Endodermal cell (in vitro differentiated cells): ENCODE results near the gene FOXP4. TPM values are rescaled to one million over a fixed set of nuclear protein-coding genes. Genes with fewer than 3 reads are reported as not detected.

Source experiments
- DNase-seq: peaks from one replicate; pipeline ENCODE4 v3.0.0-alpha.2; 2017
- H3K27ac ChIP-seq: 2 replicates; pipeline ENCODE4 v1.5.1; 2013; ENCODE audit warnings: mild to moderate bottlenecking, low read depth, low read length, moderate library complexity
- H3K27me3 ChIP-seq: 2 replicates; pipeline ENCODE4 v1.6.1; 2013; ENCODE audit warnings: mild to moderate bottlenecking, low read length, moderate library complexity; ENCODE audit not compliant: insufficient read depth, control insufficient read depth, poor library complexity, severe bottlenecking
- H3K36me3 ChIP-seq: 2 replicates; pipeline ENCODE4 v1.7.0; 2013; ENCODE audit warnings: mild to moderate bottlenecking, low read length, moderate library complexity; ENCODE audit not compliant: control insufficient read depth, insufficient read depth
- H3K4me1 ChIP-seq: one replicate; pipeline ENCODE4 v1.7.0; 2013; ENCODE audit warnings: low read length; ENCODE audit not compliant: control insufficient read depth, insufficient read depth
- H3K4me3 ChIP-seq: 2 replicates; pipeline ENCODE4 v1.5.1; 2013; ENCODE audit warnings: mild to moderate bottlenecking, low read length, moderate library complexity
- H3K9ac ChIP-seq: 2 replicates; pipeline ENCODE4 v1.6.1; 2013; ENCODE audit warnings: mild to moderate bottlenecking, low read length, moderate library complexity; ENCODE audit not compliant: poor library complexity, severe bottlenecking; ENCODE audit errors: extremely low read depth
- H3K9me3 ChIP-seq: 2 replicates; pipeline ENCODE4 v1.6.1; 2013; ENCODE audit warnings: mild to moderate bottlenecking, low read length, moderate library complexity; ENCODE audit not compliant: control insufficient read depth
- H3K27ac Mint-ChIP-seq: 2 replicates; pipeline ENCODE4 v1.8.0; 2020; ENCODE audit warnings: mixed read lengths
- H3K27me3 Mint-ChIP-seq: 2 replicates; pipeline ENCODE4 v1.8.0; 2021; ENCODE audit warnings: mild to moderate bottlenecking, mixed read lengths; ENCODE audit not compliant: insufficient read depth
- H3K36me3 Mint-ChIP-seq: 2 replicates; pipeline ENCODE4 v1.8.0; 2020; ENCODE audit warnings: low read depth, mixed read lengths
- H3K4me1 Mint-ChIP-seq: 2 replicates; pipeline ENCODE4 v1.8.0; 2020; ENCODE audit warnings: mixed read lengths
- H3K4me3 Mint-ChIP-seq: 2 replicates; pipeline ENCODE4 v1.8.0; 2020; ENCODE audit warnings: mild to moderate bottlenecking, moderate library complexity, mixed read lengths
- H3K9me3 Mint-ChIP-seq: 2 replicates; pipeline ENCODE4 v1.8.0; 2020; ENCODE audit warnings: mild to moderate bottlenecking, mixed read lengths
- WGBS, 2 experiments: methylation state at CpG; one replicate each; pipeline versions ENCODE4 v1.1.5 to v1.1.7; 2013; ENCODE audit warnings: missing lambda C conversion rate in 2 of 2, mixed read lengths in 1 of 2; ENCODE audit not compliant: insufficient coverage in 1 of 2, insufficient read length in 1 of 2; 5-methylcytosine and 5-hydroxymethylcytosine counted together
- total RNA-seq, 2 donors: library from RNA; stranded (reverse); fragmentation: NEBNext Ultra II Directional in 1 of 2; extraction: Animal tissue kit (Norgen Biotek cat#: 25700) in 1 of 2; gene quantifications; 2 replicates in 1 of 2; 3 replicates in 1 of 2; pipeline ENCODE4 v1.2.1, GENCODE V29; 2021
- TF ChIP-seq, protein P1 (sequence below): fragments of 200-600 bp; sonication (generic); conservative IDR thresholded peaks from 2 replicates; pipeline ENCODE4 v1.5.0; 2021; ENCODE audit warnings: antibody characterized with exemption, mild to moderate bottlenecking

The FOXP4 gene
- total RNA-seq, 2 donors from 2014 or later = 44.4 to 47.7 TPM

DNA sequence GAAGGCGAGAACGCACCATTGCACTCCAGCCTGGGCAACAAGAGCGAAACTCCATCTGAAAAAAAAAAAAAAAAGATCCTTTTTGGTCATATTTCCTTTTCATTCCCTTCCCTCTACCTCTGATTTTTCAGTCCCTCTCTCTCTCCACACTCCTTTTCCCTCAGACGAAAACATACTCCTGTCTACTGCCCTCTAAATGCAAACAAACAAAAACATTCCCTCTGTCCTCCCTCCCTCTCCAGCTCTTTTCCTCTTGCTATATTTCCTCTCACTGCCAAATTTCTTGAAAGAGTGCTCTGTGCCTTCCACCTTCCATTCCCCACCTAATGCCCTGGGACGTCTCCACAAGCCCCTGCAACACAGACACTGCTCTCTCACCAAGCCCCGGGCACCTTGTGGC lies 77.1 kb downstream of the FOXP4 start:
- no peak overlapping the region for H3K4me3 ChIP-seq
- H3K4me3 Mint-ChIP-seq = no peak overlapping the region
- H3K27me3 Mint-ChIP-seq = peaks cover 1% of the 10 kb centered on the region
- DNase-seq = no peak
- H3K36me3 Mint-ChIP-seq = no peaks in the 10 kb centered on the region
- peaks cover 12% of the 10 kb centered on the region for H3K4me1 Mint-ChIP-seq
- peaks cover 16% of the 10 kb centered on the region for H3K9me3 Mint-ChIP-seq
- peaks cover 22% of the 10 kb centered on the region for H3K9me3 ChIP-seq
- H3K27ac Mint-ChIP-seq = no peak overlapping the region
- no peak overlapping the region for H3K9ac ChIP-seq
- 92 to 100% methylated on average over 3 to 6 of the region's 6 CpGs for WGBS, 2 experiments
- no peaks in the 10 kb centered on the region for H3K36me3 ChIP-seq
- TF ChIP-seq, protein P1, sequence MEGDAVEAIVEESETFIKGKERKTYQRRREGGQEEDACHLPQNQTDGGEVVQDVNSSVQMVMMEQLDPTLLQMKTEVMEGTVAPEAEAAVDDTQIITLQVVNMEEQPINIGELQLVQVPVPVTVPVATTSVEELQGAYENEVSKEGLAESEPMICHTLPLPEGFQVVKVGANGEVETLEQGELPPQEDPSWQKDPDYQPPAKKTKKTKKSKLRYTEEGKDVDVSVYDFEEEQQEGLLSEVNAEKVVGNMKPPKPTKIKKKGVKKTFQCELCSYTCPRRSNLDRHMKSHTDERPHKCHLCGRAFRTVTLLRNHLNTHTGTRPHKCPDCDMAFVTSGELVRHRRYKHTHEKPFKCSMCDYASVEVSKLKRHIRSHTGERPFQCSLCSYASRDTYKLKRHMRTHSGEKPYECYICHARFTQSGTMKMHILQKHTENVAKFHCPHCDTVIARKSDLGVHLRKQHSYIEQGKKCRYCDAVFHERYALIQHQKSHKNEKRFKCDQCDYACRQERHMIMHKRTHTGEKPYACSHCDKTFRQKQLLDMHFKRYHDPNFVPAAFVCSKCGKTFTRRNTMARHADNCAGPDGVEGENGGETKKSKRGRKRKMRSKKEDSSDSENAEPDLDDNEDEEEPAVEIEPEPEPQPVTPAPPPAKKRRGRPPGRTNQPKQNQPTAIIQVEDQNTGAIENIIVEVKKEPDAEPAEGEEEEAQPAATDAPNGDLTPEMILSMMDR = no peak
- H3K27ac ChIP-seq = no peak overlapping the region
- H3K4me1 ChIP-seq = no peaks in the 10 kb centered on the region
- no peaks in the 10 kb centered on the region for H3K27me3 ChIP-seq

DNA sequence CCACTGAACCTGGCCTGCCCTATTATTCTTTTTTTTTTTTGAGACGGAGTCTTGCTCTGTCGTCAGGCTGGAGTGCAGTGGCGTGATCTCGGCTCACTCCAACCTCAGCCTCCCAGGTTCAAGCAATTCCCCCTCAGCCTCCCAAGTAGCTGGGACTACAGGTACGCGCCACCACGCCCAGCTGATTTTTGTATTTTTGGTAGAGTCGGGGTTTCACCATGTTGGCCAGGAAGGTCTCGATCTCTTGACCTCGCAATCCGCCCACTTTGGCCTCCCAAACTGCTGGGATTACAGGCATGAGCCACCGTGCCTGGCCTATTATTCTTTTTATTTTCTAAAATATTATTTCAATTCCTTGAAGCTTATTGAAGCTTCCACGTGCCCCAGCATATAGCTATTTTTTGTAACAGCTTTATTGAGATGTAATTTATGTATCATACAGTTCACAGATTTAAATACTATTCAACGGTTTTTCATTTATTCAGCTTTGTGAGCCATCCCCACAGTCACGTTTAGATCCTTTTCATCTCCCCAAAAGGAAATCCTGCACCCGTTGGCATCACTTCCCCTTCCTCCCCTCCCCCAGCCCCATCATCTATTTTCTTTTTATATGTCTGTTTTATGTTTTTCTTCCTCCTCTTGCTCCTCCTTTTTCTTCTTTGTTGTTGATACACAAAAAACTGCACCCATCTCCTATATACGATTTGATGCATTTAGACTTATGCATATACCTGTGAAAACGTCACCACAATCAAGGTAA lies 78.6 kb downstream of the FOXP4 start:
- H3K27ac ChIP-seq = no peak overlapping the region

DNA sequence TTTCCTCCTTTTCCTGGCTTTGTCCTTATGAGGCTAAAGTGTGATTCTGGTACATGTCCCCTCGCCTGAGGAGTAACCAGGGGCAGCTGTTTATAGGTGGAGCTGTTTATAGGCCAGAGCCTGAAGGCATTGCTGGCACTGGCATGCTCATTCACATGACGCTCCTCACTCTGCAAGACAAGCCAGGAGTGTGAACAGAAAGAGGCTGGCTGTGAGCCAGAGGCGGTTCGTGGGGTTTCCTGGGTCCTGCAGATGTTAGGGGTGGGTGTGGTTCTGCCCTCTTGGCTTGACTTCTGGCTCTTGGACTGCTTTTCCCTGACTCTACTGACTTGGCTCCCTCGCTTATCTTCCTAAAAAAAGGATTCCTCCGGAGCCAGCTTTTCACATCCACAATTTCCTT lies 79.3 kb downstream of the FOXP4 start:
- Mint-ChIP-seq H3K9me3 (peaks cover 12% of the 10 kb centered on the region), H3K4me1 (peaks cover 5% of the 10 kb centered on the region), H3K27me3 (peaks cover 11% of the 10 kb centered on the region), H3K4me3 (no peak overlapping the region), H3K36me3 (no peaks in the 10 kb centered on the region), H3K27ac (no peak overlapping the region)
- TF ChIP-seq, protein P1 = no peak
- WGBS, 2 experiments = 72 to 74% methylated on average over 5 to 6 of the region's 6 CpGs
- H3K4me1 ChIP-seq = no peaks in the 10 kb centered on the region
- H3K27me3 ChIP-seq = no peaks in the 10 kb centered on the region
- H3K36me3 ChIP-seq = no peaks in the 10 kb centered on the region
- H3K9ac ChIP-seq = no peak overlapping the region
- no peak overlapping the region for H3K4me3 ChIP-seq
- no peak for DNase-seq
- peaks cover 17% of the 10 kb centered on the region for H3K9me3 ChIP-seq
- no peak overlapping the region for H3K27ac ChIP-seq

More for the DNA sequence above, 78.6 kb downstream of the FOXP4 start:
- no peaks in the 10 kb centered on the region for H3K27me3 ChIP-seq
- Mint-ChIP-seq H3K9me3 (peaks cover 16% of the 10 kb centered on the region), H3K36me3 (no peaks in the 10 kb centered on the region), H3K27ac (no peak overlapping the region), H3K27me3 (peaks cover 8% of the 10 kb centered on the region), H3K4me1 (peaks cover 5% of the 10 kb centered on the region), H3K4me3 (no peak overlapping the region)
- no peaks in the 10 kb centered on the region for H3K4me1 ChIP-seq
- no peaks in the 10 kb centered on the region for H3K36me3 ChIP-seq
- TF ChIP-seq, protein P1 = no peak
- WGBS, 2 experiments = 88 to 93% methylated on average over 10 to 18 of the region's 18 CpGs
- H3K4me3 ChIP-seq = no peak overlapping the region
- no peak for DNase-seq
- no peak overlapping the region for H3K9ac ChIP-seq
- peaks cover 22% of the 10 kb centered on the region for H3K9me3 ChIP-seq
